ENCODE data around the gene LUZP4. TPM values are rescaled to one million over a fixed set of nuclear protein-coding genes. Genes with fewer than 3 reads are reported as not detected.

Gene LUZP4
- total and polyA plus RNA-seq, 10 of the 15 experiments (the other 5 are each of a cell fraction or from before 2014, with no cell fraction given): not detected

DNA sequence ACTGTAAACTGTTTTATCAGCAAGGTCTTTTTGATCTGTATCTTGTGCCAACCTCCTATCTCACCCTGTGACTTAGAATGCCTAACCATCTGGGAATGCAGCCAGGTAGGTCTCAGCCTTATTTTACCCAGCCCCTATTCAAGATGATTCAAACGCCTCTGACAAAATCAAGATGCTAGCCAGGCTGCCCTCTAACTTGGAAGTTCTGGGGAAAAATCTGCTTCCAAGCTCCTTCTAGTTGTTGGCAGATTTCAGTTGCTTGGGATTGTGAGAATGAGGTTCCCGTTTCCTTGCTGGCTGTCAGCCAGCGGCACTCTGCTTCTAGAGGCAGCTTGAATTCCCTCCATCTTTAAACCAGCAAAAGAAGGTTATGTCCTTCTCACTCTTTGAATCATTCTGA lies 34.7 kb downstream of the LUZP4 start:
- POLR2A ChIA-PET: no interaction called here
- 6% methylated on average over 3 of the region's 3 CpGs for WGBS (ENCODE audit: insufficient coverage, insufficient replicate concordance, low lambda C conversion rate, missing lambda C conversion rate)
- ATAC-seq: no peak
- TF ChIP-seq, protein P1, sequence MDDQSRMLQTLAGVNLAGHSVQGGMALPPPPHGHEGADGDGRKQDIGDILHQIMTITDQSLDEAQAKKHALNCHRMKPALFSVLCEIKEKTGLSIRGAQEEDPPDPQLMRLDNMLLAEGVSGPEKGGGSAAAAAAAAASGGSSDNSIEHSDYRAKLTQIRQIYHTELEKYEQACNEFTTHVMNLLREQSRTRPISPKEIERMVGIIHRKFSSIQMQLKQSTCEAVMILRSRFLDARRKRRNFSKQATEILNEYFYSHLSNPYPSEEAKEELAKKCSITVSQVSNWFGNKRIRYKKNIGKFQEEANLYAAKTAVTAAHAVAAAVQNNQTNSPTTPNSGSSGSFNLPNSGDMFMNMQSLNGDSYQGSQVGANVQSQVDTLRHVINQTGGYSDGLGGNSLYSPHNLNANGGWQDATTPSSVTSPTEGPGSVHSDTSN (IDR thresholded peaks at IDR 0.05; ENCODE audit: insufficient replicate concordance, low read depth, low read length): no peak
- no peak for TF ChIP-seq CBX5 (IDR thresholded peaks at IDR 0.05; ENCODE audit: low read depth)
- TF ChIP-seq BMI1 (IDR thresholded peaks at IDR 0.05; ENCODE audit: borderline replicate concordance): no peak
- TF ChIP-seq LARP7 (IDR thresholded peaks at IDR 0.05): no peak
- no peak for TF ChIP-seq MTA3 (IDR thresholded peaks at IDR 0.05; ENCODE audit: borderline replicate concordance, low read length)
- TF ChIP-seq SRF (IDR thresholded peaks at IDR 0.05; ENCODE audit: low read depth in 2 of 2, low read length in 2 of 2): no peak
- TF ChIP-seq TCF12 (IDR thresholded peaks at IDR 0.05; ENCODE audit: low read depth, low read length): no peak
- TF ChIP-seq, protein P2, sequence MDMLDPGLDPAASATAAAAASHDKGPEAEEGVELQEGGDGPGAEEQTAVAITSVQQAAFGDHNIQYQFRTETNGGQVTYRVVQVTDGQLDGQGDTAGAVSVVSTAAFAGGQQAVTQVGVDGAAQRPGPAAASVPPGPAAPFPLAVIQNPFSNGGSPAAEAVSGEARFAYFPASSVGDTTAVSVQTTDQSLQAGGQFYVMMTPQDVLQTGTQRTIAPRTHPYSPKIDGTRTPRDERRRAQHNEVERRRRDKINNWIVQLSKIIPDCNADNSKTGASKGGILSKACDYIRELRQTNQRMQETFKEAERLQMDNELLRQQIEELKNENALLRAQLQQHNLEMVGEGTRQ (IDR thresholded peaks at IDR 0.05; ENCODE audit: borderline replicate concordance, low read depth, low read length): no peak
- no peak for TF ChIP-seq KAT2A (conservative IDR thresholded peaks at IDR 0.05; ENCODE audit: control insufficient read depth, low read depth, low read length)
- TF ChIP-seq, protein P3, sequence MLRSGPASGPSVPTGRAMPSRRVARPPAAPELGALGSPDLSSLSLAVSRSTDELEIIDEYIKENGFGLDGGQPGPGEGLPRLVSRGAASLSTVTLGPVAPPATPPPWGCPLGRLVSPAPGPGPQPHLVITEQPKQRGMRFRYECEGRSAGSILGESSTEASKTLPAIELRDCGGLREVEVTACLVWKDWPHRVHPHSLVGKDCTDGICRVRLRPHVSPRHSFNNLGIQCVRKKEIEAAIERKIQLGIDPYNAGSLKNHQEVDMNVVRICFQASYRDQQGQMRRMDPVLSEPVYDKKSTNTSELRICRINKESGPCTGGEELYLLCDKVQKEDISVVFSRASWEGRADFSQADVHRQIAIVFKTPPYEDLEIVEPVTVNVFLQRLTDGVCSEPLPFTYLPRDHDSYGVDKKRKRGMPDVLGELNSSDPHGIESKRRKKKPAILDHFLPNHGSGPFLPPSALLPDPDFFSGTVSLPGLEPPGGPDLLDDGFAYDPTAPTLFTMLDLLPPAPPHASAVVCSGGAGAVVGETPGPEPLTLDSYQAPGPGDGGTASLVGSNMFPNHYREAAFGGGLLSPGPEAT (IDR thresholded peaks at IDR 0.05; ENCODE audit: low read depth): no peak
- TF ChIP-seq SREBF2 (IDR thresholded peaks at IDR 0.05; ENCODE audit: low read length): no peak
- no peak for TF ChIP-seq MTA2 (IDR thresholded peaks at IDR 0.05; ENCODE audit: low read depth)
- TF ChIP-seq, protein P4, sequence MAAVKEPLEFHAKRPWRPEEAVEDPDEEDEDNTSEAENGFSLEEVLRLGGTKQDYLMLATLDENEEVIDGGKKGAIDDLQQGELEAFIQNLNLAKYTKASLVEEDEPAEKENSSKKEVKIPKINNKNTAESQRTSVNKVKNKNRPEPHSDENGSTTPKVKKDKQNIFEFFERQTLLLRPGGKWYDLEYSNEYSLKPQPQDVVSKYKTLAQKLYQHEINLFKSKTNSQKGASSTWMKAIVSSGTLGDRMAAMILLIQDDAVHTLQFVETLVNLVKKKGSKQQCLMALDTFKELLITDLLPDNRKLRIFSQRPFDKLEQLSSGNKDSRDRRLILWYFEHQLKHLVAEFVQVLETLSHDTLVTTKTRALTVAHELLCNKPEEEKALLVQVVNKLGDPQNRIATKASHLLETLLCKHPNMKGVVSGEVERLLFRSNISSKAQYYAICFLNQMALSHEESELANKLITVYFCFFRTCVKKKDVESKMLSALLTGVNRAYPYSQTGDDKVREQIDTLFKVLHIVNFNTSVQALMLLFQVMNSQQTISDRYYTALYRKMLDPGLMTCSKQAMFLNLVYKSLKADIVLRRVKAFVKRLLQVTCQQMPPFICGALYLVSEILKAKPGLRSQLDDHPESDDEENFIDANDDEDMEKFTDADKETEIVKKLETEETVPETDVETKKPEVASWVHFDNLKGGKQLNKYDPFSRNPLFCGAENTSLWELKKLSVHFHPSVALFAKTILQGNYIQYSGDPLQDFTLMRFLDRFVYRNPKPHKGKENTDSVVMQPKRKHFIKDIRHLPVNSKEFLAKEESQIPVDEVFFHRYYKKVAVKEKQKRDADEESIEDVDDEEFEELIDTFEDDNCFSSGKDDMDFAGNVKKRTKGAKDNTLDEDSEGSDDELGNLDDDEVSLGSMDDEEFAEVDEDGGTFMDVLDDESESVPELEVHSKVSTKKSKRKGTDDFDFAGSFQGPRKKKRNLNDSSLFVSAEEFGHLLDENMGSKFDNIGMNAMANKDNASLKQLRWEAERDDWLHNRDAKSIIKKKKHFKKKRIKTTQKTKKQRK (IDR thresholded peaks at IDR 0.05; ENCODE audit: low read depth, low read length): no peak
- no peak for TF ChIP-seq RAD21 (IDR thresholded peaks at IDR 0.05; ENCODE audit: insufficient read depth, low read depth, low read length)
- TF ChIP-seq IKZF1 (conservative IDR thresholded peaks at IDR 0.05): no peak
- no peak for TF ChIP-seq BCL11A (IDR thresholded peaks at IDR 0.05; ENCODE audit: low read depth, low read length)
- no peak for TF ChIP-seq CREM (IDR thresholded peaks at IDR 0.05; ENCODE audit: low read depth)
- Histone ChIP-seq H3K27ac (ENCODE audit: control insufficient read depth, insufficient read depth) (no peak overlapping the region), H3K27me3 (replicated peaks in 1 of 2; ENCODE audit: control insufficient read depth in 2 of 2, insufficient read depth in 2 of 2, low read length in 1 of 2) (no peaks in the 10 kb centered on the region), H3K4me2 (ENCODE audit: control insufficient read depth, insufficient read depth) (no peak overlapping the region), H4K20me1 (ENCODE audit: control insufficient read depth, insufficient read depth) (no peaks in the 10 kb centered on the region), H3K9ac (ENCODE audit: control insufficient read depth, insufficient read depth, low read length) (no peak overlapping the region), H3K36me3 (ENCODE audit: control insufficient read depth in 2 of 2, insufficient read depth in 2 of 2, low read length in 1 of 2) (no peaks in the 10 kb centered on the region), H3K9me3 (replicated peaks; ENCODE audit: control insufficient read depth, insufficient read depth, low read length) (no peaks in the 10 kb centered on the region), H2AFZ (ENCODE audit: control insufficient read depth, low read depth, low read length) (no peak overlapping the region), H3K79me2 (ENCODE audit: control insufficient read depth, insufficient read depth, low read length) (no peaks in the 10 kb centered on the region), H3K4me3 (no peak overlapping the region), H3K4me1 (ENCODE audit: control insufficient read depth, insufficient read depth, low read length) (no peaks in the 10 kb centered on the region)
- RAD21 ChIA-PET (ENCODE audit: unreplicated experiment): no interaction called here
- CTCF ChIA-PET: no interaction called here
- in situ Hi-C loops (cut with MboI): no loop called here
- intact Hi-C loops (cut with micrococcal nuclease; ENCODE audit: unreplicated experiment): no loop called here
- no TSS peak for BruUV-seq (replicated peaks)
- DNase-seq (ENCODE audit: low read depth, low spot score): no peak
- no peak for FAIRE-seq
- SMC1A ChIA-PET (ENCODE audit: uncharacterized antibody, unreplicated experiment): interaction anchor here (0.6 to 1.3 kb wide), 3 partner anchors 11 to 319 kb away, joined by 3 to 5 read pairs (median 3); no protein-coding TSS in a partner anchor
